ENCODE data around the gene HIP1.

DNA sequence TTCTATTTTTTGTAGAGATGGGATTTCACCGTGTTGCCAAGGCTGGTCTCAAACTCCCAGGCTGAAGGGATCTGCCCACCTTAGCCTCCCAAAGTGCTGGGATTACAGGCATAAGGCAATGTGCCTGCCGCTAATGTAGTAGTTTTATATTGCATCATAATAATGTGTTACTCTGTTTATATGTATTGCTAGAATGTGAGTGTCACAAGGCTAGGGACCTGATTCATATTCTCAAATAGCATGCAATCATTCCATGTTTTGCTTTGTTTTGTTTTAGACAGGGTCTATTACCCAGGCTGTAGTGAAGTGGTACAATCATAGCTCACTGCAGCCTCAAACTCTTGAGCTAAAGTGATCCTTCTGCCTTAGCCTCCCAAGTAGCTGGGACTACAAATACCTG, 19.8 kb upstream of the HIP1 start:
- TF ChIP-seq, protein P1, sequence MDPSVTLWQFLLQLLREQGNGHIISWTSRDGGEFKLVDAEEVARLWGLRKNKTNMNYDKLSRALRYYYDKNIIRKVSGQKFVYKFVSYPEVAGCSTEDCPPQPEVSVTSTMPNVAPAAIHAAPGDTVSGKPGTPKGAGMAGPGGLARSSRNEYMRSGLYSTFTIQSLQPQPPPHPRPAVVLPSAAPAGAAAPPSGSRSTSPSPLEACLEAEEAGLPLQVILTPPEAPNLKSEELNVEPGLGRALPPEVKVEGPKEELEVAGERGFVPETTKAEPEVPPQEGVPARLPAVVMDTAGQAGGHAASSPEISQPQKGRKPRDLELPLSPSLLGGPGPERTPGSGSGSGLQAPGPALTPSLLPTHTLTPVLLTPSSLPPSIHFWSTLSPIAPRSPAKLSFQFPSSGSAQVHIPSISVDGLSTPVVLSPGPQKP (IDR thresholded peaks at IDR 0.05; ENCODE audit: low read depth, low read length) = no peak
- TF ChIP-seq, protein P2, sequence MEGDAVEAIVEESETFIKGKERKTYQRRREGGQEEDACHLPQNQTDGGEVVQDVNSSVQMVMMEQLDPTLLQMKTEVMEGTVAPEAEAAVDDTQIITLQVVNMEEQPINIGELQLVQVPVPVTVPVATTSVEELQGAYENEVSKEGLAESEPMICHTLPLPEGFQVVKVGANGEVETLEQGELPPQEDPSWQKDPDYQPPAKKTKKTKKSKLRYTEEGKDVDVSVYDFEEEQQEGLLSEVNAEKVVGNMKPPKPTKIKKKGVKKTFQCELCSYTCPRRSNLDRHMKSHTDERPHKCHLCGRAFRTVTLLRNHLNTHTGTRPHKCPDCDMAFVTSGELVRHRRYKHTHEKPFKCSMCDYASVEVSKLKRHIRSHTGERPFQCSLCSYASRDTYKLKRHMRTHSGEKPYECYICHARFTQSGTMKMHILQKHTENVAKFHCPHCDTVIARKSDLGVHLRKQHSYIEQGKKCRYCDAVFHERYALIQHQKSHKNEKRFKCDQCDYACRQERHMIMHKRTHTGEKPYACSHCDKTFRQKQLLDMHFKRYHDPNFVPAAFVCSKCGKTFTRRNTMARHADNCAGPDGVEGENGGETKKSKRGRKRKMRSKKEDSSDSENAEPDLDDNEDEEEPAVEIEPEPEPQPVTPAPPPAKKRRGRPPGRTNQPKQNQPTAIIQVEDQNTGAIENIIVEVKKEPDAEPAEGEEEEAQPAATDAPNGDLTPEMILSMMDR (IDR thresholded peaks at IDR 0.05) = no peak
- TF ChIP-seq KDM5A (IDR thresholded peaks at IDR 0.05) = no peak
- TF ChIP-seq RNF2 (IDR thresholded peaks at IDR 0.05; ENCODE audit: borderline replicate concordance, low read depth) = no peak
- no peak for TF ChIP-seq NR3C1 (IDR thresholded peaks at IDR 0.05)
- TF ChIP-seq KDM1A (IDR thresholded peaks at IDR 0.05; ENCODE audit: low read depth) = no peak
- no peak for TF ChIP-seq SMC3 (IDR thresholded peaks at IDR 0.05)
- TF ChIP-seq BHLHE40 (IDR thresholded peaks at IDR 0.05; ENCODE audit: low read depth, low read length) = no peak
